ENCODE data around the gene SSTR1.

SSTR1 gene

GRCh38 chr14:38207736-38208617 lies at the start of gene SSTR1:
Gene SSTR1 (plus strand): TSS chr14:38207904. CDS start chr14:38209390, 1,486 bp downstream.
- no peak for DNase-seq (ENCODE audit: low spot score)
- in situ Hi-C loops (cut with MboI; ENCODE audit: low sequenced_read_pairs, unreplicated experiment) = no loop called here
- no peak for TF ChIP-seq CTCF (IDR thresholded peaks at IDR 0.05; ENCODE audit: borderline replicate concordance, control extremely low read depth, extremely low read depth, insufficient read depth, missing control alignments)

GRCh38 chr14:38158468-38158867 lies 49.2 kb upstream of the SSTR1 start:
- in situ Hi-C loops (cut with MboI; ENCODE audit: low sequenced_read_pairs, unreplicated experiment) = no loop called here
- DNase-seq (ENCODE audit: low spot score) = no peak
- no peak for TF ChIP-seq CTCF (IDR thresholded peaks at IDR 0.05; ENCODE audit: borderline replicate concordance, control extremely low read depth, extremely low read depth, insufficient read depth, missing control alignments)

GRCh38 chr14:38168416-38168815 lies 39.3 kb upstream of the SSTR1 start:
- in situ Hi-C loops (cut with MboI; ENCODE audit: low sequenced_read_pairs, unreplicated experiment) = no loop called here

GRCh38 chr14:38171197-38171596 lies 36.5 kb upstream of the SSTR1 start:
- in situ Hi-C loops (cut with MboI; ENCODE audit: low sequenced_read_pairs, unreplicated experiment) = no loop called here
- no peak for DNase-seq (ENCODE audit: low spot score)
- TF ChIP-seq CTCF (IDR thresholded peaks at IDR 0.05; ENCODE audit: borderline replicate concordance, control extremely low read depth, extremely low read depth, insufficient read depth, missing control alignments) = no peak

More at GRCh38 chr14:38168416-38168815, 39.3 kb upstream of the SSTR1 start:
- no peak for TF ChIP-seq CTCF (IDR thresholded peaks at IDR 0.05; ENCODE audit: borderline replicate concordance, control extremely low read depth, extremely low read depth, insufficient read depth, missing control alignments)
- DNase-seq (ENCODE audit: low spot score) = no peak

- no peak for DNase-seq (ENCODE audit: low spot score)
- TF ChIP-seq CTCF (IDR thresholded peaks at IDR 0.05; ENCODE audit: borderline replicate concordance, control extremely low read depth, extremely low read depth, insufficient read depth, missing control alignments) = no peak
- in situ Hi-C loops (cut with MboI; ENCODE audit: low sequenced_read_pairs, unreplicated experiment) = no loop called here
Observed at GRCh38 chr14:38174711-38175110, 33.0 kb upstream of the SSTR1 start.

GRCh38 chr14:38175658-38176057 lies 32.0 kb upstream of the SSTR1 start:
- no peak for TF ChIP-seq CTCF (IDR thresholded peaks at IDR 0.05; ENCODE audit: borderline replicate concordance, control extremely low read depth, extremely low read depth, insufficient read depth, missing control alignments)
- in situ Hi-C loops (cut with MboI; ENCODE audit: low sequenced_read_pairs, unreplicated experiment) = no loop called here
- no peak for DNase-seq (ENCODE audit: low spot score)

All from GM13976 (cell line).